Esophagus muscularis mucosa (tissue), 4 donors: ENCODE results near the gene KCNMB2. TPM values are rescaled to one million over a fixed set of nuclear protein-coding genes. Genes with fewer than 3 reads are reported as not detected.

ENCODE experiments used
- DNase-seq: peaks from one replicate; pipeline ENCODE4 v3.0.0-alpha.2; 2017; ENCODE audit errors: extremely low spot score
- H3K27ac ChIP-seq, 4 donors: fragments of 200-600 bp; sonication (generic); replicated peaks in 1 of 4; 1 replicate in 3 of 4; 2 replicates in 1 of 4; pipeline ENCODE4 v1.5.1; 2016 to 2019; ENCODE audit warnings: mild to moderate bottlenecking in 1 of 4
- H3K27me3 ChIP-seq, 4 donors: fragments of 200-600 bp; sonication (generic); one replicate each; pipeline versions ENCODE4 v1.5.1 to v1.6.0; 2016 to 2019
- H3K36me3 ChIP-seq, 4 donors: fragments of 200-600 bp; sonication (generic); one replicate each; pipeline ENCODE4 v1.5.1; 2016 to 2019
- H3K4me1 ChIP-seq, 4 donors: fragments of 200-600 bp; sonication (generic); one replicate each; pipeline ENCODE4 v1.5.1; 2016 to 2019
- H3K4me3 ChIP-seq, 4 donors: fragments of 200-600 bp; sonication (generic); 1 replicate in 2 of 4; 2 replicates in 2 of 4; pipeline ENCODE4 v1.5.1; 2016 to 2019; ENCODE audit warnings: mild to moderate bottlenecking in 4 of 4, moderate library complexity in 1 of 4
- H3K9me3 ChIP-seq, 4 donors: fragments of 200-600 bp; sonication (generic); 1 replicate in 3 of 4; 2 replicates in 1 of 4; pipeline ENCODE4 v1.5.1; 2016 to 2019
- CTCF ChIP-seq, 3 experiments: fragments of 200-600 bp in 2 of 3; fragments of 450-650 bp in 1 of 3; sonication (generic) in 2 of 3; IDR thresholded peaks; one replicate each; pipeline ENCODE4 v1.5.1; 2017 to 2019; ENCODE audit warnings: antibody characterized with exemption in 3 of 3, mild to moderate bottlenecking in 2 of 3, moderate library complexity in 1 of 3
- EP300 ChIP-seq: sonication (generic); formaldehyde crosslinking; IDR thresholded peaks from one replicate; pipeline ENCODE4 v1.6.1; 2017; ENCODE audit warnings: antibody characterized with exemption
- POLR2A ChIP-seq: fragments of 450-650 bp; IDR thresholded peaks from one replicate; pipeline ENCODE4 v1.6.1; 2017; ENCODE audit warnings: antibody characterized with exemption, moderate library complexity, mild to moderate bottlenecking, low read depth
- POLR2AphosphoS5 ChIP-seq, 2 donors: sonication (generic); formaldehyde crosslinking; IDR thresholded peaks; one replicate each; pipeline ENCODE4 v1.6.1; 2017; ENCODE audit warnings: antibody characterized with exemption in 2 of 2
- WGBS: methylation state at CpG from one replicate; pipeline ENCODE4 v1.1.5; 2018; 5-methylcytosine and 5-hydroxymethylcytosine counted together
- intact Hi-C: fragments of 100-400 bp; cut with DNase I; formaldehyde crosslinking; loops from one replicate; pipeline ENCODE4 v1.15.1; 2023
- total RNA-seq, 4 donors: library from RNA; depleted of rRNA; stranded (reverse); fragments of >200 nt; gene quantifications; one replicate each; pipeline versions ENCODE4 v1.1.0 to v1.2.1, GENCODE V29; 2016

The KCNMB2 gene
- total RNA-seq, 4 donors from 2014 or later: 0.17 to 0.40 TPM; not detected in 2

GRCh38 chr3:178826435-178827123, 290.3 kb downstream of the KCNMB2 start:
- H3K4me3 ChIP-seq: no peak overlapping the region
- no peaks in the 10 kb centered on the region for H3K27me3 ChIP-seq
- intact Hi-C loops: no loop called here
- H3K9me3 ChIP-seq: no peaks in the 10 kb centered on the region
- H3K27ac ChIP-seq: no peak overlapping the region
- H3K4me1 ChIP-seq: peaks cover 6 to 16% (median 13%) of the 10 kb centered on the region in 4 donors
- TF ChIP-seq POLR2AphosphoS5 (IDR thresholded peaks at IDR 0.05) (no peak), CTCF (IDR thresholded peaks at IDR 0.05) (no peak), EP300 (no peak)
- 66% methylated on average over 4 of the region's 4 CpGs for WGBS
- DNase-seq: no peak
- no peaks in the 10 kb centered on the region for H3K36me3 ChIP-seq

GRCh38 chr3:178827285-178827856, 291.1 kb downstream of the KCNMB2 start:
- DNase-seq: no peak
- H3K4me1 ChIP-seq: peaks cover 6 to 16% (median 13%) of the 10 kb centered on the region in 4 donors
- H3K36me3 ChIP-seq: no peaks in the 10 kb centered on the region
- H3K27ac ChIP-seq: no peak overlapping the region
- intact Hi-C loops: no loop called here
- H3K4me3 ChIP-seq: no peak overlapping the region
- H3K27me3 ChIP-seq: no peaks in the 10 kb centered on the region
- TF ChIP-seq EP300 (no peak), POLR2AphosphoS5 (IDR thresholded peaks at IDR 0.05) (no peak), CTCF (IDR thresholded peaks at IDR 0.05) (no peak), POLR2A (no peak)
- H3K9me3 ChIP-seq: no peaks in the 10 kb centered on the region

- no peak overlapping the region for H3K27ac ChIP-seq
- H3K4me3 ChIP-seq: no peak overlapping the region
- H3K9me3 ChIP-seq: no peaks in the 10 kb centered on the region
- no peaks in the 10 kb centered on the region for H3K4me1 ChIP-seq
- 80% methylated on average over 1 of the region's 1 CpG for WGBS
- no peak for DNase-seq
- TF ChIP-seq POLR2A (no peak), EP300 (no peak), POLR2AphosphoS5 (IDR thresholded peaks at IDR 0.05) (no peak), CTCF (IDR thresholded peaks at IDR 0.05) (no peak)
- no peaks in the 10 kb centered on the region for H3K27me3 ChIP-seq
- H3K36me3 ChIP-seq: no peaks in the 10 kb centered on the region
- intact Hi-C loops: no loop called here
Observed at GRCh38 chr3:178833695-178834094, 297.5 kb downstream of the KCNMB2 start.

DNA sequence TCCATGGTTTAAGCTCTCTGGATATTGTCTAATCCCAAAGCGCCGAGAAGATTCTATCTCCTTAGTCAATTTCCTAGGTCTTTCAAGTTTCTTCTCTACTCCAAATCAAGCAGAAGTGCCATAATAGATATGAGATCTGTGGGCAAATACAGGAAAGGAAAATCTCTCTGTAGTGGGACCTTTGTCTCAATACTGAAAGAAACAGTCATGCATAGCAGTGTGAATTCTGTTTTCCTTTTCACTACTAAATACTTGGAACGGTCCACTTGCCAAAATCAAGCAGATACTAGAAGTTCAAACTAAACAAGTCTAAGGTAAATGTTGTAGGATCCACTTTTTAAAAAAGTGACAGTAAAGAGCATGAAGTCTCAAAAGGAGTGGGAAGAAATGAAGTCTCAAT, 298.8 kb downstream of the KCNMB2 start:
- intact Hi-C loops: no loop called here
- Histone ChIP-seq H3K9me3 (no peaks in the 10 kb centered on the region), H3K4me3 (no peak overlapping the region), H3K27me3 (no peaks in the 10 kb centered on the region), H3K4me1 (no peaks in the 10 kb centered on the region), H3K36me3 (no peaks in the 10 kb centered on the region), H3K27ac (no peak overlapping the region)
- no peak for DNase-seq
- TF ChIP-seq POLR2AphosphoS5 (IDR thresholded peaks at IDR 0.05) (no peak), EP300 (no peak), CTCF (IDR thresholded peaks at IDR 0.05) (no peak)
- 87% methylated on average over 3 of the region's 3 CpGs for WGBS

DNA sequence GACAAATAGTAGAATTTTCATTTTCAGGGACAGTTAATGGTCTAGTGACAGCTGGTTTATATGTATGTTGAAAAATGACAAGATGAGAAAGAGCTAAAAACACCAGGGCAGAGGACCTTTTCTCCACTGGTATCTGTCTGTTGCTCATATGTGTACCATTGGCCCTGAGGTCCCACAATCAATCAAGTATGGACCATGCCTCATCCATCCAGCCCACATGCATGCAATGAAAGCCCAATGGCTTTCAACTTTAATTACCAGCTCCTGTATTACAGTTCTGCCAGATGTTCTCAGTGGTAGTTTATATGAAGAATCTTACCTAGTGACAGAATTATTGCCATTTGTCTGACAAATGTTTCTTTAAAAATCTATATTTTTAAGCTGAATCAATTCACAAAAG, 301.3 kb downstream of the KCNMB2 start:
- Histone ChIP-seq H3K27me3 (no peaks in the 10 kb centered on the region), H3K27ac (no peak overlapping the region), H3K4me1 (peaks cover 0 to 4% (median 0%) of the 10 kb centered on the region in 4 donors), H3K4me3 (no peak overlapping the region), H3K36me3 (no peaks in the 10 kb centered on the region), H3K9me3 (no peaks in the 10 kb centered on the region)
- intact Hi-C loops: no loop called here
- no peak for DNase-seq
- TF ChIP-seq POLR2A (no peak), EP300 (no peak), POLR2AphosphoS5 (IDR thresholded peaks at IDR 0.05) (no peak), CTCF (IDR thresholded peaks at IDR 0.05) (no peak)
